Spleen (tissue), 11 donors: ENCODE results near the gene LPP. TPM values are rescaled to one million over a fixed set of nuclear protein-coding genes. Genes with fewer than 3 reads are reported as not detected.

ENCODE experiments used
- DNase-seq: peaks from one replicate; pipeline ENCODE4 v3.0.0-alpha.2; 2020
- H3K27ac ChIP-seq, 8 donors: fragments of 200-600 bp; sonication (generic) in 7 of 8; 1 replicate in 4 of 8; 2 replicates in 4 of 8; pipeline versions ENCODE4 v1.5.0 to v1.8.0; 2016 to 2021; ENCODE audit warnings: inconsistent platforms in 4 of 8, mild to moderate bottlenecking in 4 of 8, moderate library complexity in 1 of 8
- H3K27me3 ChIP-seq, 7 donors: fragments of 200-600 bp; sonication (generic) in 6 of 7; replicated peaks in 1 of 7; 1 replicate in 4 of 7; 2 replicates in 3 of 7; pipeline versions ENCODE4 v1.5.0 to v1.8.0; 2016 to 2021; ENCODE audit warnings: inconsistent platforms in 3 of 7, mild to moderate bottlenecking in 1 of 7
- H3K36me3 ChIP-seq, 6 donors: fragments of 200-600 bp; sonication (generic) in 5 of 6; 1 replicate in 4 of 6; 2 replicates in 2 of 6; pipeline versions ENCODE4 v1.5.0 to v1.8.0; 2016 to 2021; ENCODE audit warnings: inconsistent platforms in 2 of 6
- H3K4me1 ChIP-seq, 6 donors: fragments of 200-600 bp; sonication (generic) in 5 of 6; 1 replicate in 3 of 6; 2 replicates in 3 of 6; pipeline versions ENCODE4 v1.5.0 to v1.8.0; 2016 to 2021; ENCODE audit warnings: inconsistent platforms in 3 of 6
- H3K4me3 ChIP-seq, 8 donors: fragments of 200-600 bp; sonication (generic) in 7 of 8; 1 replicate in 4 of 8; 2 replicates in 4 of 8; pipeline versions ENCODE4 v1.5.0 to v1.8.0; 2016 to 2021; ENCODE audit warnings: inconsistent platforms in 4 of 8, mild to moderate bottlenecking in 4 of 8, moderate library complexity in 2 of 8
- H3K9me3 ChIP-seq, 8 donors: fragments of 200-600 bp; sonication (generic) in 7 of 8; 1 replicate in 4 of 8; 2 replicates in 4 of 8; pipeline versions ENCODE4 v1.5.0 to v1.8.0; 2016 to 2021; ENCODE audit warnings: inconsistent platforms in 4 of 8
- POLR2A ChIP-seq, 3 donors: fragments of 450-650 bp; IDR thresholded peaks; one replicate each; pipeline ENCODE4 v1.5.1; 2017; ENCODE audit warnings: antibody characterized with exemption in 3 of 3, mild to moderate bottlenecking in 1 of 3
- POLR2AphosphoS5 ChIP-seq, 3 donors: sonication (generic); formaldehyde crosslinking; IDR thresholded peaks; one replicate each; pipeline ENCODE4 v1.5.1; 2017; ENCODE audit warnings: antibody characterized with exemption in 3 of 3
- WGBS, 5 donors: extraction: QIAGEN DNeasy Blood & Tissue Kit in 3 of 5; methylation state at CpG; one replicate each; pipeline versions ENCODE4 v1.1.5 to v1.1.7; 2013 to 2018; 5-methylcytosine and 5-hydroxymethylcytosine counted together
- intact Hi-C: fragments of 100-400 bp; cut with DNase I; formaldehyde crosslinking; loops from one replicate; pipeline ENCODE4 v1.15.0; 2023; ENCODE audit warnings: low total_unique reads
- polyA plus RNA-seq, 3 donors: library from polyadenylated mRNA; stranded (reverse); fragments of 200-250 nt; gene quantifications; one replicate each; pipeline ENCODE4 v1.2.1, GENCODE V29; 2013
- total RNA-seq, 7 donors: library from RNA; depleted of rRNA in 3 of 7; stranded (reverse); fragments of >200 nt in 3 of 7; fragmentation: NEBNext Ultra II Directional in 4 of 7; extraction: Animal tissue kit (Norgen Biotek cat#: 25700) in 4 of 7; gene quantifications; one replicate each; pipeline versions ENCODE4 v1.1.0 to v1.2.1, GENCODE V29; 2016 to 2021
- TF ChIP-seq, protein P1 (sequence below), 11 experiments: fragments of 200-600 bp in 7 of 11; fragments of 450-650 bp in 4 of 11; sonication (generic) in 4 of 11; IDR thresholded peaks in 8 of 11; conservative IDR thresholded peaks in 3 of 11; 1 replicate in 7 of 11; 2 replicates in 4 of 11; pipeline versions ENCODE4 v1.4.0 to v1.8.0; 2016 to 2021; ENCODE audit warnings: antibody characterized with exemption in 11 of 11, inconsistent platforms in 4 of 11, mild to moderate bottlenecking in 1 of 11
- donor health status: healthy with polysubstance abuse.
- donor health status: DM: no; HTN: no; CAD: no; lungs with moderate emphysema.
- donor health status: DM: no; HTN: no; CAD: no.
- donor health status: Bipolar disorder and iron deficiency.
- donor health status: healthy.
- donor health status: DM: no; HTN: no; CAD: no.
- donor health status: DM: yes; HTN: yes; CAD: no.

The LPP gene
- total and polyA plus RNA-seq, 10 donors, result 2.4 to 270 (median 156) TPM

DNA sequence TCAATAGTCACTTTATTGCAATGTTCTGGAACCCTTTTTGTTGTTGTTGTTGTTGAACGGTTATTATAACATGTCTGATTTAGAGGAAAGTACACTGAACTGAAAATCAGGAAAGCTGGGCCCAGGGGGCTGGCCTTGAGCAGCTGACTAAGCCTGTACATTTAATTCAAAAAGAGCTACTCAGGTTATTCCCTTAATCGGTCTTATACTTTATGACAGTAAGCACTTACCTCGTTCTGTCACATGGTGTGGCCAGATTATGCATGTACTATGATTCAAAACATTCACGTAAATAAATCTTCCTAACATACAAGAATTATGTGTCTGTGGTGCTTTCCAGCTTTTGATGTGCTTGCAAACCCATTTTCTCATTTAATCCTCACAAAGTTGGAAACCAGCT, 635.3 kb downstream of the LPP start:
- H3K9me3 ChIP-seq, result no peaks in the 10 kb centered on the region

DNA sequence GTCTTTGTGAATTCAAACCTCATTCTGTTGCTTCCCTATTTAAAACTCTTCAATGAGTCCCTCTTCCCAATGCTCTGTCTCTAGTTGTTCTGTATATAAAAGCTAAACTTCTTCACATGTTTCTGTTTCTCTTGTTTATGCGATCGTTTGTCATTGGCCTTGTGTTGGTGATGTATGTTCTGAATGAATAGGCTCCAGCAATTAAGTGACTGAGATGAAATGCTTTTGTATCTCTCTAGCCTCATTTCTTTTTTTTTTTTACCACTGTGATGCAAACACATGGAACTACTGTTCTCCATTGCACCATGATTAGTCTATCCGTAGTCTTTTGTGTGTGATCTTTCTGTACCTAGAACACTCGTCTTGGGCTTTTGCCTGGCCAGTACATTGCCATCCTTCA, 637.4 kb downstream of the LPP start:
- Histone ChIP-seq H3K27ac (no peak overlapping the region), H3K4me1 (peaks cover 8 to 29% (median 14%) of the 10 kb centered on the region in 6 donors), H3K27me3 (no peaks in the 10 kb centered on the region), H3K36me3 (peaks cover 0 to 7% (median 0%) of the 10 kb centered on the region in 6 donors), H3K4me3 (no peak overlapping the region), H3K9me3 (no peaks in the 10 kb centered on the region)
- intact Hi-C loops, result no loop called here
- no peak for DNase-seq
- TF ChIP-seq, protein P1, sequence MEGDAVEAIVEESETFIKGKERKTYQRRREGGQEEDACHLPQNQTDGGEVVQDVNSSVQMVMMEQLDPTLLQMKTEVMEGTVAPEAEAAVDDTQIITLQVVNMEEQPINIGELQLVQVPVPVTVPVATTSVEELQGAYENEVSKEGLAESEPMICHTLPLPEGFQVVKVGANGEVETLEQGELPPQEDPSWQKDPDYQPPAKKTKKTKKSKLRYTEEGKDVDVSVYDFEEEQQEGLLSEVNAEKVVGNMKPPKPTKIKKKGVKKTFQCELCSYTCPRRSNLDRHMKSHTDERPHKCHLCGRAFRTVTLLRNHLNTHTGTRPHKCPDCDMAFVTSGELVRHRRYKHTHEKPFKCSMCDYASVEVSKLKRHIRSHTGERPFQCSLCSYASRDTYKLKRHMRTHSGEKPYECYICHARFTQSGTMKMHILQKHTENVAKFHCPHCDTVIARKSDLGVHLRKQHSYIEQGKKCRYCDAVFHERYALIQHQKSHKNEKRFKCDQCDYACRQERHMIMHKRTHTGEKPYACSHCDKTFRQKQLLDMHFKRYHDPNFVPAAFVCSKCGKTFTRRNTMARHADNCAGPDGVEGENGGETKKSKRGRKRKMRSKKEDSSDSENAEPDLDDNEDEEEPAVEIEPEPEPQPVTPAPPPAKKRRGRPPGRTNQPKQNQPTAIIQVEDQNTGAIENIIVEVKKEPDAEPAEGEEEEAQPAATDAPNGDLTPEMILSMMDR (IDR thresholded peaks at IDR 0.05 in 8 of 11, conservative IDR thresholded peaks at IDR 0.05 in 3 of 11), result no peak
- TF ChIP-seq POLR2A (IDR thresholded peaks at IDR 0.05), result no peak
- TF ChIP-seq POLR2AphosphoS5 (IDR thresholded peaks at IDR 0.05), result no peak
- 95 to 97% (median 95%) methylated on average over 4 of the region's 4 CpGs for WGBS, 5 donors

More for the DNA sequence above, 635.3 kb downstream of the LPP start:
- TF ChIP-seq POLR2AphosphoS5 (IDR thresholded peaks at IDR 0.05) (no peak), POLR2A (IDR thresholded peaks at IDR 0.05) (no peak)
- TF ChIP-seq, protein P1 (IDR thresholded peaks at IDR 0.05 in 8 of 11, conservative IDR thresholded peaks at IDR 0.05 in 3 of 11), result no peak
- no peaks in the 10 kb centered on the region for H3K27me3 ChIP-seq
- H3K4me1 ChIP-seq, result peaks cover 0 to 22% (median 7%) of the 10 kb centered on the region in 6 donors
- H3K27ac ChIP-seq, result no peak overlapping the region
- no peak overlapping the region for H3K4me3 ChIP-seq
- intact Hi-C loops, result no loop called here
- DNase-seq, result no peak
- H3K36me3 ChIP-seq, result peaks cover 0 to 7% (median 0%) of the 10 kb centered on the region in 6 donors
- 67 to 87% (median 83%) methylated on average over 4 of the region's 4 CpGs for WGBS, 5 donors

DNA sequence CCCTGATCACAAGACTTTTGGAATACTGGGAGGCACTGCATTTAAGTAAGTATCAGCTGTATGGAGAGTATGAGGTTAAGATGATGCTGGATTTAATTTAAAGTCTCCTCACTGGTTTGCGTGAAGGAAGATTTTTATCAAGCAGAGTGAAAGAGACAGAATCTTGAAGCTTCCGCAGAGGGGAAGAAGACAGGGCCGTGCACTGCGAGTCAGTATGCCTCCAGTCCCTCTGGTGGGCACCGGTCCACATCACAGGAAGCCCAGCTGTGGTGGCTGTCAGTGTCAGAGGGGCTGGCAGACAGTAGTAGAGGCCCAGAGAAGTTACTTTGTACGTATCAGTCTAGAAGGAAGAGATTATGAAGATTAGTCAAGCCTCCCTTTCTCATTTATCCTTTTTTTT, 638.8 kb downstream of the LPP start:
- no peaks in the 10 kb centered on the region for H3K9me3 ChIP-seq
- TF ChIP-seq, protein P1 (IDR thresholded peaks at IDR 0.05 in 8 of 11, conservative IDR thresholded peaks at IDR 0.05 in 3 of 11), result peak in 2 of 11 experiments; percentile 18 to 23
- TF ChIP-seq POLR2A (IDR thresholded peaks at IDR 0.05) (no peak), POLR2AphosphoS5 (IDR thresholded peaks at IDR 0.05) (no peak)
- H3K27me3 ChIP-seq, result no peaks in the 10 kb centered on the region
- H3K4me1 ChIP-seq, result peaks cover 8 to 37% (median 16%) of the 10 kb centered on the region in 6 donors
- 62 to 73% (median 71%) methylated on average over 6 of the region's 6 CpGs for WGBS, 5 donors
- H3K36me3 ChIP-seq, result peaks cover 0 to 7% (median 0%) of the 10 kb centered on the region in 6 donors
- DNase-seq, result no peak
- no peak overlapping the region for H3K27ac ChIP-seq
- intact Hi-C loops, result no loop called here
- no peak overlapping the region for H3K4me3 ChIP-seq

DNA sequence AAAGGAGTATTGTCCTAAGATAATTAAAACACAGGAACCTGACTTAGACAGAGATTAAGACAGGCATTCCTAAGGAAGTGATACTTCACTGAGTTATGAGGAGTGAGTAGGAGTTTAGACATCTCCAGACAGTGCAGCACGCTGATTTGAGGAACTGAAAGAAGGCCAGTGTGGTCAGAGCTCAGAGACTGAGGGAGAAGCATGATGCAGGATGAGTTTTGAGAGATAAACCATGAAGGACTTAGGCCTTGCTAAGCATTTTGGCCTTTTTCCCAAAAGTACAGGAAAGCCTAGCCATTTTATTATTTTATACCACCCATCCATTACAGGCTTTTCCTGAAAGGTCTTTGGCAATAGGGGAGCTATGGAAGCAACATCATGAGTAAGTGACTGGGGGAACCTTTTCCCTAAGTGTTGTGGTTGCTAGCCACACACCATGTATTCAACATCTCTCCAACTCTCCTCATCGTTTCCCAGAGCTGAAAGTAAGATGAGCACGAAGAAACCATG, 642.2 kb downstream of the LPP start:
- peak overlapping the region in 5 of 8 donors; percentile 20 to 60 (median 55) for H3K27ac ChIP-seq
- H3K4me3 ChIP-seq, result no peak overlapping the region
- TF ChIP-seq POLR2AphosphoS5 (IDR thresholded peaks at IDR 0.05) (peak in 1 of 3 donors; percentile 41), POLR2A (IDR thresholded peaks at IDR 0.05) (no peak)
- TF ChIP-seq, protein P1 (IDR thresholded peaks at IDR 0.05 in 8 of 11, conservative IDR thresholded peaks at IDR 0.05 in 3 of 11), result no peak
- intact Hi-C loops, result no loop called here
- no peaks in the 10 kb centered on the region for H3K9me3 ChIP-seq
- no peak for DNase-seq
- peaks cover 5 to 40% (median 12%) of the 10 kb centered on the region in 6 donors for H3K4me1 ChIP-seq
- H3K36me3 ChIP-seq, result peaks cover 0 to 7% (median 0%) of the 10 kb centered on the region in 6 donors
- H3K27me3 ChIP-seq, result no peaks in the 10 kb centered on the region
- WGBS, 5 donors, result 51 to 64% (median 60%) methylated on average over 3 of the region's 3 CpGs
